Epithelial cell of esophagus (primary cell): ENCODE data around the gene ARPC5L.

Experiments used
- DNase-seq: peaks from one replicate; pipeline ENCODE4 v3.0.0; 2010; ENCODE audit warnings: low read depth
- H3K4me3 ChIP-seq: 2 replicates; pipeline ENCODE4 v1.5.1; 2011; ENCODE audit warnings: mild to moderate bottlenecking, low read length, control low read depth
- TF ChIP-seq, protein P1 (sequence below): IDR thresholded peaks from 2 replicates; pipeline ENCODE4 v1.5.1; 2011; ENCODE audit warnings: low read depth, mild to moderate bottlenecking, low read length, control low read depth, inconsistent platforms; ENCODE audit not compliant: insufficient read depth; ENCODE audit errors: missing control alignments

ARPC5L gene

DNA sequence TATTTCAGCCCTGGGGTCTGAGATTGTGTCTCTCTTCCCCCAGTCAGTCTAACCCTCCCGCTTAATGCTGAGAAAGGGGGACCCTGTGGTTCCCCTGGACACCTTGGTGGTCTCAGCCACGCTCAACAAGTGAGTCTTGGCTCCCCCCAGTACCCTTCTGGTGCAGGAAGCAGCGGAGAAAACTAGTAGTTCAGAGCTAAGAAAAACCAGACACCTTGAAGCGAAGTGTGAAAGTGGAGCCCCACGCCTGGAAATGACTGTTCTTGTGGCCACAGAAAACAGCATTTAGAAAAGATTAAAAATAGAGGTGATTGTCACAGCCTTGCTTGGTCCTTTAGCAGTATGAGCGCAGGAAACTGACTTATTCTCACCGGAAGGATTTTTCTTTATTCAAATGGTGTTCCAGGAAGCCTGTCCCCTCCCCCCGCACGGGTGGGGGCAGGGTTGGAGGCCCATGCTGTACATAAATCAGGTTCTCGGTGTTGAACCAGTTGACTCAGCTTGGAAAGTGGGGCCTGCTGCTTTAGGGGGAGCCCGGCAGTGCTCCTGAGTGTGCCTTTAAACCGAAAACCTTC lies 8.1 kb downstream of the ARPC5L start:
- H3K4me3 ChIP-seq: peak overlapping the region; percentile 84
- TF ChIP-seq, protein P1, sequence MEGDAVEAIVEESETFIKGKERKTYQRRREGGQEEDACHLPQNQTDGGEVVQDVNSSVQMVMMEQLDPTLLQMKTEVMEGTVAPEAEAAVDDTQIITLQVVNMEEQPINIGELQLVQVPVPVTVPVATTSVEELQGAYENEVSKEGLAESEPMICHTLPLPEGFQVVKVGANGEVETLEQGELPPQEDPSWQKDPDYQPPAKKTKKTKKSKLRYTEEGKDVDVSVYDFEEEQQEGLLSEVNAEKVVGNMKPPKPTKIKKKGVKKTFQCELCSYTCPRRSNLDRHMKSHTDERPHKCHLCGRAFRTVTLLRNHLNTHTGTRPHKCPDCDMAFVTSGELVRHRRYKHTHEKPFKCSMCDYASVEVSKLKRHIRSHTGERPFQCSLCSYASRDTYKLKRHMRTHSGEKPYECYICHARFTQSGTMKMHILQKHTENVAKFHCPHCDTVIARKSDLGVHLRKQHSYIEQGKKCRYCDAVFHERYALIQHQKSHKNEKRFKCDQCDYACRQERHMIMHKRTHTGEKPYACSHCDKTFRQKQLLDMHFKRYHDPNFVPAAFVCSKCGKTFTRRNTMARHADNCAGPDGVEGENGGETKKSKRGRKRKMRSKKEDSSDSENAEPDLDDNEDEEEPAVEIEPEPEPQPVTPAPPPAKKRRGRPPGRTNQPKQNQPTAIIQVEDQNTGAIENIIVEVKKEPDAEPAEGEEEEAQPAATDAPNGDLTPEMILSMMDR: no peak
- DNase-seq: peak; percentile 48

DNA sequence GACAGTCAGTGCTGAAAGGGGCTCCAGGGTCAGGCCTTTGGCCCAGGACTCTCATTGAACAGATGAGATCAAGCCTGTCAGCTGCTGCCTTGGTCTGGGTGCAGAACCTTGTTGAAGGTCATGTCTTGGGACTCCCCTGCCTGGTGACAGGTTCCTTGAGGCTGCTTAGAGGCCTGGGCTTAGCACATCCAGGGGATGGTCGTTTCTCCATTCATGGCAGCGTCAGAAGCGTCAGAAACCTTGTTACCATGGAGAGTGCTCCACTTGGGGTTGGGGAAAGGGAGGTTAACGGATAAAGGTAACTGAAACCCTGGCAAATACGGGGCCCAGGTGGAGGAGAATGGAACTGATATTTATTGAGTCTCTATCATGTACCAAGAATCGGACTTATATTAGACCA lies 8.8 kb downstream of the ARPC5L start:
- peak overlapping the region; percentile 84 for H3K4me3 ChIP-seq
- DNase-seq: no peak
- TF ChIP-seq, protein P1: no peak

DNA sequence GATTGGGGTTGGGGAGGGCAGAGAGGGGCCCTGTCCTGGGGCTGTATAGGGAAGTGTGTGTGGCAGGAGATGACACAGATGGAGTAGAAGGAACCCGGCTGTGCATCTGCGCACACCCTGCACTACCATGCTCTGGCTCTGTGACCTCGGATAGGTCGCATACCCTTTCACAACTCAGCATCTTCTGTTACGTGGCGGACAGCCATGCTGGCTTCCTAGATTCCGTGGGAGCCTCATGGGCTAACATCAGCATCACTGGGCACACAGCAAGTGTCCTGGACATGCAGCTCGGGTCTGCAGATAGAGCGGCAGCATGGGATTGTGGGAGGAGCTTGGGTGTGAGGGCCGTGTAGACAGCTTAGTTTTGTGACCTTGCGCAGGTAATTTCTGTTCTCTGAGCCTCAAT lies 9.2 kb downstream of the ARPC5L start:
- TF ChIP-seq, protein P1: no peak
- DNase-seq: no peak
- peak overlapping the region; percentile 84 for H3K4me3 ChIP-seq

DNA sequence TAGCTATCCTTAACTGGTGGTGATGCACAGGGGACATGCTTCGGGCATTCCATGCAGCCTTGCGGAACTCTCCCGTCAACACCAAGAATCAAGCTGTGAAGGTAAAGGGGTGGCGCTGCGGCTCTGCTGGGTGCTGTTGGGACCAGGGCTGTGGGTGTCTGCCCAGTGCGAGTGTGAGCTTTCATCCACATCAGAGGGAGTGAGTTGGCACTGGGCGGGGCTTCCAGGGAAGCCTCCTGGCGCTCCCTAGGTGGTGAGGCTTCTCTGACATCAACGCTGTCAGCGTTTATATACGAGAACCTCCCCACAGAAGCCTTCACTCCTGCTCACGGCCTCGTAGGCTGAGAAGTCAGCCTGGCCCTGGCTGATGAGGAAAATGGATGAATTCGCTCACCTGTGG lies 11.7 kb downstream of the ARPC5L start:
- DNase-seq: peak; percentile 65
- H3K4me3 ChIP-seq: no peak overlapping the region
- TF ChIP-seq, protein P1: no peak

DNA sequence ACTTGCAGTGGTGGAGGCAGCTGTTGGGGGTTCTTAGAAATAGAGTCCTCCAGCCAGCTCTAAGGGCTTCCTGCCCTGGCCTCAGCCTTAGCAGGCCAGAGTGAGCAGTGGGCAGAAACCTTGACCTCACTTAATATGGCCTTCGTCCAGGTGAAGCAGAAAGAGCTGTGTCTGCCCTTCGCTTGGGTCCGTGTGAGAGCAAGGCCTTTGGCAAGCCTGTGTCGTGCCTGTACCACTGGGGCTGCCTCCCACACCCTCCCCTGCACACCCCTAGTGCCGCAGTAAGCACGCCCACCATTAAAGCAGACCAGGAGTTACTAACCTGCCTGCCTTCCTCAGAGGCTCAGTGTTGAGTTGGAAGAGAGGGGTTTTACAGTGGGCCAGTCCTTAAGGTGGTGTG lies 13.6 kb downstream of the ARPC5L start:
- H3K4me3 ChIP-seq: no peak overlapping the region
- no peak for DNase-seq
- TF ChIP-seq, protein P1: no peak

DNA sequence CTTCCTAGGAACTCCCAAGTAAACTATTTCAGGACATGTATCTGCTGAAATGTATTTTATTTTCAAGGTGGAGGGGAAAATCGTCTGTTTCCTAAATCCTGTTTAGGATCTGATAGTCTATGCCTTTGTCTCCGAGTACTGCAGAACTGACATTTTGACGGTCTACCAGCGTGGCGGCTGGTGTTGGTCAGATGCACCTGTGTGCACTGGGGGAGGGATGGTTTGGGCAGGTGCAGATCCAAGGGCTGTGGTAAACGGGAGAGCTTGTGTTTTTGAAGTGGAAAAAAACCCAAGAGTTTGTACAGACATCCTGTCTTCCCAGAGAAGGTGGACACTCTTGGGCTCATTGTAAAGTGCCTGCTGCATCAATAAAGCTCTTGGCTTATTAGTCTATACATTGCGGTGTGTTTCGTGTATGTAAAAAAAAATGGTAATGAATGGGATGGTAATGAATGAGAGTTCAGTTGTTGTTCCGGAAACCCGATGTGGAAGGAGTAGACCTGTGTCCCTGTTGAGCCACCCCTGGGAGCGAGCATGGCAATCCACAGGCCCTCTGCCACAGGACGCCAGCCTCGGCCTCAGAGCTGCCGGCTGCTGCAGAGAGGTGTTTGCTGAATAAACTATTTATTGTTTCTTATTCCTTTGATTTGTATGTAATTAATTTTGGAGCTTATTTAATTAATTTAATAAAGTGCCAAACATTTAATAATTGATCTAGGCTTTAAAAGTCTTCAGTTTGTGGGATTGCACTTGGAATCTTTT lies 15.3 kb downstream of the ARPC5L start:
- TF ChIP-seq, protein P1: no peak
- no peak for DNase-seq
- H3K4me3 ChIP-seq: no peak overlapping the region

DNA sequence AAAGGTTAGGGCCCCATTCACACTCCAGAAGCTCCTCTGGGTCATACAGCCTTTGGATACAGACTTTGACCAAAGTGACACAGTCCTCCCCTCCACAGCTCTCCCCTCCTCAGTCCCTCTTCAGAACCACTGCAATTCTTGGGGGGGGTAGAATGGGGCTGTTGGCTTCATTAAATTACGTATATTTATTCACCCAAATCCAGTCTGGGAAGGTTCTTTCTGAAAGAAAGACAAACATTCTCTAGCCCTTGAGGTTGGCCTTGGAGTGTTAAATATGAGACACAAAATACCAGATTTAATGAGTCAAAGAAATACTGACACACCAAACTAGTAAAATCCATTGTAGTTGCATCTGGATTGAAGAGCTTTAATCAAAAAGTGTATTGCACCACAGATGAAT lies 16.1 kb downstream of the ARPC5L start:
- no peak overlapping the region for H3K4me3 ChIP-seq
- TF ChIP-seq, protein P1: no peak
- DNase-seq: no peak
